Epithelial cell of esophagus (primary cell): Measurements from ENCODE around the gene SERINC5.

Experiments
- DNase-seq: peaks from one replicate; pipeline ENCODE4 v3.0.0; 2010; ENCODE audit warnings: low read depth
- H3K4me3 ChIP-seq: 2 replicates; pipeline ENCODE4 v1.5.1; 2011; ENCODE audit warnings: mild to moderate bottlenecking, low read length, control low read depth
- TF ChIP-seq, protein P1 (sequence below): IDR thresholded peaks from 2 replicates; pipeline ENCODE4 v1.5.1; 2011; ENCODE audit warnings: low read depth, mild to moderate bottlenecking, low read length, control low read depth, inconsistent platforms; ENCODE audit not compliant: insufficient read depth; ENCODE audit errors: missing control alignments

SERINC5 gene

DNA sequence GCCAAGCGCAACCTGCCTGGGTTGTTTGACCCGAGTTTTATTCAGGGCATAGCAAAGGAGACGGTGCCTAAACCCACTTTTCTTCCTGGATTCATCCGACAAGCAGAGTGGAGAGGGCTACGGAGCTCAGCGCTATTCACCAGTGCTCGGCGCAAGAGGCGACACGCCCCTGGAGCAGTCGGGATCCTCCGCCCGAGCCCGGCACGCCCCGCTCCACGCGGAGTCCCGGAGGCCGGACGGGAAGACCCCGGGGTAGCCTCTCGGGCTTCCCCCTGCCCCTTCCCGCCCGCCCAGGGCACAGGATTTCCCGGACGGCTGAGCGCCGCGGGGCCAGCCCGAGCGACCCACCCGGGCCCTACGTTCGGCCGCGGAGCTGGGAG is 427 bp downstream of the SERINC5 start:
- peak; percentile 80 for DNase-seq
- H3K4me3 ChIP-seq = peak overlapping the region; percentile 73
- TF ChIP-seq, protein P1, sequence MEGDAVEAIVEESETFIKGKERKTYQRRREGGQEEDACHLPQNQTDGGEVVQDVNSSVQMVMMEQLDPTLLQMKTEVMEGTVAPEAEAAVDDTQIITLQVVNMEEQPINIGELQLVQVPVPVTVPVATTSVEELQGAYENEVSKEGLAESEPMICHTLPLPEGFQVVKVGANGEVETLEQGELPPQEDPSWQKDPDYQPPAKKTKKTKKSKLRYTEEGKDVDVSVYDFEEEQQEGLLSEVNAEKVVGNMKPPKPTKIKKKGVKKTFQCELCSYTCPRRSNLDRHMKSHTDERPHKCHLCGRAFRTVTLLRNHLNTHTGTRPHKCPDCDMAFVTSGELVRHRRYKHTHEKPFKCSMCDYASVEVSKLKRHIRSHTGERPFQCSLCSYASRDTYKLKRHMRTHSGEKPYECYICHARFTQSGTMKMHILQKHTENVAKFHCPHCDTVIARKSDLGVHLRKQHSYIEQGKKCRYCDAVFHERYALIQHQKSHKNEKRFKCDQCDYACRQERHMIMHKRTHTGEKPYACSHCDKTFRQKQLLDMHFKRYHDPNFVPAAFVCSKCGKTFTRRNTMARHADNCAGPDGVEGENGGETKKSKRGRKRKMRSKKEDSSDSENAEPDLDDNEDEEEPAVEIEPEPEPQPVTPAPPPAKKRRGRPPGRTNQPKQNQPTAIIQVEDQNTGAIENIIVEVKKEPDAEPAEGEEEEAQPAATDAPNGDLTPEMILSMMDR = no peak

GRCh38 chr5:80254767-80255430 is 949 bp downstream of the SERINC5 start:
- peak; percentile 87 for DNase-seq
- TF ChIP-seq, protein P1 = no peak
- peak overlapping the region; percentile 73 for H3K4me3 ChIP-seq

DNA sequence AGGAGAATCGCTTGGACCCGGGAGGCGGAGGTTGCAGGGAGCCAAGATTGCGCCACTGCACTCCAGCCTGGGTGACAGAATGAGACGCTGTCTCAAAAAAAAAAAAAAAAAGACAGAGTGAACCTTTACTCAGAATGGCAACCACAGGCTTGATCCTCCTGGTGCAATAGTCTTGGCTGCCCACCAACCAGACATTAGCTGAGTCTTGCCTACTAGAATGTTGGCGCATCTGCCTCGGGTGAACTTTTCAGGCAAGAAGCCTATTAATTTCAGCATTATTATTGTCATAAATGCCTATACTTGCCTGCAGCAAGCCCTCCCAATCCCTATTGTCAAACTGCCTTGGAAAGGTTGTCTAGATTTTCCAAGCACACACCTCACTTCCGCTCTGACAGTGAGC is 4.2 kb downstream of the SERINC5 start:
- no peak overlapping the region for H3K4me3 ChIP-seq
- peak; percentile 33 for DNase-seq
- TF ChIP-seq, protein P1 = no peak

- H3K4me3 ChIP-seq = no peak overlapping the region
- TF ChIP-seq, protein P1 = no peak
Measured at GRCh38 chr5:80250801-80251200, 5.0 kb downstream of the SERINC5 start.

GRCh38 chr5:80249901-80250300 is 5.9 kb downstream of the SERINC5 start:
- TF ChIP-seq, protein P1 = no peak
- no peak overlapping the region for H3K4me3 ChIP-seq
- DNase-seq = no peak

More at GRCh38 chr5:80250801-80251200, 5.0 kb downstream of the SERINC5 start:
- DNase-seq = no peak

- H3K4me3 ChIP-seq = no peak overlapping the region
- no peak for DNase-seq
Measured at GRCh38 chr5:80248378-80248777, 7.5 kb downstream of the SERINC5 start.

More at GRCh38 chr5:80248378-80248777, 7.5 kb downstream of the SERINC5 start:
- TF ChIP-seq, protein P1 = no peak
